Right lung (tissue), 5 donors: ENCODE data around the gene TBC1D25. TPM values are rescaled to one million over a fixed set of nuclear protein-coding genes. Genes with fewer than 3 reads are reported as not detected.
A peak's percentile ranks its signal among the peaks of the same experiment; 100 is the strongest.
"Not testable (repeated sequence)": the region's sequence is repeated elsewhere in the genome, so short reads cannot be mapped to it uniquely, and the experiment has no call there.

Experiments
- DNase-seq, 2 donors: peaks; one replicate each; pipeline ENCODE4 v3.0.0-alpha.2; 2013
- polyA plus RNA-seq, 5 donors: library from polyadenylated mRNA; unstranded; fragments of 120-200 nt; gene quantifications; one replicate each; pipeline versions ENCODE4 v1.2.1 to v1.2.3, GENCODE V29; 2013; ENCODE audit warnings: inconsistent platforms in 1 of 5, low replicate concordance in 1 of 5; ENCODE audit not compliant: insufficient read length in 5 of 5, insufficient read depth in 1 of 5

TBC1D25 gene
- polyA plus RNA-seq, 5 donors = 8.0 to 11.8 (median 9.6) TPM

- no peak for DNase-seq
These were observed 25.2 kb upstream of the TBC1D25 start for GRCh38 chrX:48514126-48514806.

- no peak for DNase-seq
These were observed 24.6 kb upstream of the TBC1D25 start for GRCh38 chrX:48514868-48515460.

GRCh38 chrX:48515842-48516241 lies 23.7 kb upstream of the TBC1D25 start:
- DNase-seq = no peak

GRCh38 chrX:48516285-48516684 lies 23.2 kb upstream of the TBC1D25 start:
- DNase-seq = no peak

- no peak for DNase-seq
These were observed 22.5 kb upstream of the TBC1D25 start for GRCh38 chrX:48516987-48517386.

DNA sequence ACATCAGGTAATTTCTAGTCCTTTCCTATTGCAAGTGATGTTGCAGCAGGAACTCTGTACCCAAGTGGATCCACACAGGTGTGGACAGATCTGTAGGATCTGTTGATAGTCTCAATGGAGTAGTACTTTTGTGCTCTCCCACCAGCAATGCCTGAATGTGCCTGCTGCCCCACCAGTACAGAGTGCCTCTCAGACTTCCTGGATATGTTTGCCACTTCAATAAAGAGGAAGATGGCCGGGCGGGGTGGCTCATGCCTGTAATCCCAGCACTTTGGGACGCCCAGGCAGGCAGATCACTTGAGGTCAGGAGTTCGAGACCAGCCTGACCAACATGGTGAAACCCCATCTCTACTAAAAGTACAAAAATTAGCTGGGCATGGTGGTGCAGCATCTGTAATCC lies 20.0 kb upstream of the TBC1D25 start:
- DNase-seq = not testable (repeated sequence)

- no peak for DNase-seq
These were observed 19.1 kb upstream of the TBC1D25 start for GRCh38 chrX:48520455-48520854.

GRCh38 chrX:48520976-48521352 lies 18.6 kb upstream of the TBC1D25 start:
- DNase-seq = no peak

DNA sequence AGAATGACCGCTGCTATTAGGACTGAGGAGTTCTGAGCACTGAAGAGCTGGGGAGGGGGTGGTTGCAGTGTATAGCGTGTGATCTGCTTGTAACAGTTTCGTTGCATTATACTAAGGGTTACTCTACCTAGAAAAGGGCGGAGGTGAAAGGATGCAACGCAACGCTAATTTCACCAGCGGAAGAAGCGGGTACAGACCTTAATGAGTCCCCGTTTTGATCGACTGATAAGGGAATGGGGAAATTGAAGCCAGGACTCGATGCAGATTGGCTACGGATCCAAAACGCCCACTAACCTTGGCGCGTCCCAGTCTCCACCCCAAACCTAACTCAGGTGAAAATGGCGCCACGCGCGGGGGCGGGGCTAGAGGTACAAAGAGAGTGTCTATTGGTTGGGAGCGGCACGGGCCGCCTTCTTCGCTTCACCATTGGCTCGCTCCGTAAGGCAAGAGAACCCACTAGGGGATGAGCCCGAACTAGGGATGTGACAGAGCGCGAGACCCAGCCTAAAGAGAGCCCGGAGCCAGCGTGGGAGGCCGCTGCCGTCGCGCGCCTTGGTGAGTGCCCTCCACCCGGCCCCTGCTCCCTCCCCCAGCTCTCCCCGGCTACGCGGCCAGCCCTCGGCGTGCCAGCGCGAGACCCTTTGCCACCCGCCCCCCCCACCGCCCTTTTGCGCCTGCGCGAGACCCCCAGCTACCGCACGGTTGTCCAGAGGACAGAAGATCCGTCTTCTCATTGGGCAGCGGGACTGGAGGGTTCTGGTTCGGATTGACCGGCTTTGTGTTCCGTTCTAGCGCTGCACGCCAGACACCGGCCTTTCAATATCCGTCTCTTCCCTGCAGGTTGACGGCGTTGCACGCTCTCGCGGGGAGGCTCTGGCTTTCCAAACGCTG lies 17.9 kb upstream of the TBC1D25 start, which contains the start of gene EBP:
Gene EBP (plus strand): TSS at position 456 of the 891 bp plus-strand sequence. CDS start 1,964 bp downstream, outside the sequence.
- peak; percentile 78 to 80 for DNase-seq

DNA sequence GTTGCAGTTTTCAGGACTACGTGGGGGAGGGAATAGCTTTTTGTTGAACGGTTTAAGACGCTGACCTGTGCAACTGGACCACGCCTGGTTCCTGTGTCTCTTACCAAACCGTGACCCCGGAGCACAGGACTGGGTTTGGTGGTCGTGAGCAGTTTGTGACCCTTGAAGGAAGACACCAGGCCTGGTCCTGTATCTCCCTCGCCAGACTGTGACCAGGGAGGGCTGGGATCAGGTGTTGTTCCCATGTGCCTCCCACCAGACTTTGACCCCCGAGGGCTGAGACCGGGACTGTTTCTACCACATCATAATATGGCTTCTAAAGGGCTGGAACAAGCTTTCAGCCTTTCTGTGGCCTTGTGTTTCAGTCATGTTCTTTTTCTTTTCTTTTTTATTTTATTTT lies 17.2 kb upstream of the TBC1D25 start:
- DNase-seq = no peak

DNA sequence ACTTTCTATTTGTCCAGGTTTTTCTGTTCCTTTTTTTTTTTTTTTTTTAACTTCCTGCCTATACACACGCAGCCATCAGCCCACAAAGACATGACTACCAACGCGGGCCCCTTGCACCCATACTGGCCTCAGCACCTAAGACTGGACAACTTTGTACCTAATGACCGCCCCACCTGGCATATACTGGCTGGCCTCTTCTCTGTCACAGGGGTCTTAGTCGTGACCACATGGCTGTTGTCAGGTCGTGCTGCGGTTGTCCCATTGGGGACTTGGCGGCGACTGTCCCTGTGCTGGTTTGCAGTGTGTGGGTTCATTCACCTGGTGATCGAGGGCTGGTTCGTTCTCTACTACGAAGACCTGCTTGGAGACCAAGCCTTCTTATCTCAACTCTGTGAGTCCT lies 15.8 kb upstream of the TBC1D25 start:
- DNase-seq = no peak

GRCh38 chrX:48525853-48526252 lies 13.7 kb upstream of the TBC1D25 start:
- DNase-seq = not testable (repeated sequence)

DNA sequence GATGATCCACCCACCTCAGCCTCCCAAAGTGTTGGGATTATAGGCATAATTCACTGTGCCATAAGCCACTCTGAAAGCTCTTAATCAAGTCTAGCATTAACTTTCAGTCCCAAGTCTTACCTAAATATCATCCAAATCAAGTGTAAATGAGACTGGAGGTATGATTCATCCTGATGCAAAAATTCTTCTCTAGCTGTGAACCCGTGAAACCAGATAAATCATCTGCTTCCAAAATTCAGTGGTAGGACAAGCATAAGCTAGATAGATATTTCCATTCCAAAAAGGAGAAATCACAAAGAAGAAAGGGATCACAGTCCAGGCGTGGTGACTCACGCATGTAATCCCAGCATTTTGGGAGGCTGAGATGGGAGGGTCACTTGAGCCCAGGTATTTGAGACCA lies 8.8 kb upstream of the TBC1D25 start:
- DNase-seq = no peak

GRCh38 chrX:48531358-48531959 lies 8.1 kb upstream of the TBC1D25 start:
- DNase-seq = no peak

DNA sequence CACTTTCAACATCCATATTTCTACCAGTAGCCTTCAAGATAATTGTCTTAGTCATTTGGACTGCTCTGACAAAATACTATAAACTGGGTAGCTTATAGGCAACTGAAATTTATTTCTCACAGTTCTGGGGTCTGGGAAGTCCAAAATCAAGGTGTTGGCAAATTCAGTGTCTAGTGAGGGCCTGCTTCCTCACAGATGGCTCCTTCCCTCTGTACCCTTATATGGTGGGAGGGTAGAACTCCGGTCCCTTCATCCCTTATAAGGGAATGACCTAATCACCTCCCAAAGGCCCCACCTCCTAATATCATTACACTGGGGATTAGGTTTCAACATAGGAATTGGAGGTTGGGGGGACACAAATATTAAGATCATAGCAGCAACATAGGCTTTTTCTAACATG lies 7.4 kb upstream of the TBC1D25 start:
- no peak for DNase-seq

GRCh38 chrX:48533165-48533564 lies 6.3 kb upstream of the TBC1D25 start:
- DNase-seq = no peak

- no peak for DNase-seq
These were observed 721 bp upstream of the TBC1D25 start for GRCh38 chrX:48538641-48539344.

DNA sequence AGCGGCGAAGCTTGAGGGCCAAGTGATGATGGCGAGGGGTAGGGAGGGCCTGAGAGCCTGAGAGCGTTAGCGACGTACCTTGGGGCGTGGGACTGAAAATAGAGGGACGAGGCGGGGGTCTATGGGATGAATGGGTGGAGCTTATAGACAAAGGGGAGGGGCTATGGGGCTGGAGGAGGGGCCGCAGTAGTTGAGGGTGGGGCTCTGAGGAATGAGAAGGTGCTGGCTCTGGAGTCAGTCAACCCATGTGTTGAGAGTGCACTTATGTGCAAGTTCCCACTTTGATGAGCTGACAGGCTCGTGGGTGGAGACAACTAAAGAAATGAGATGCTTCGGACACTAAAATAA lies 488 bp downstream of the TBC1D25 start:
- DNase-seq = no peak

- no peak for DNase-seq
These were observed 966 bp downstream of the TBC1D25 start for GRCh38 chrX:48540480-48540879.

DNA sequence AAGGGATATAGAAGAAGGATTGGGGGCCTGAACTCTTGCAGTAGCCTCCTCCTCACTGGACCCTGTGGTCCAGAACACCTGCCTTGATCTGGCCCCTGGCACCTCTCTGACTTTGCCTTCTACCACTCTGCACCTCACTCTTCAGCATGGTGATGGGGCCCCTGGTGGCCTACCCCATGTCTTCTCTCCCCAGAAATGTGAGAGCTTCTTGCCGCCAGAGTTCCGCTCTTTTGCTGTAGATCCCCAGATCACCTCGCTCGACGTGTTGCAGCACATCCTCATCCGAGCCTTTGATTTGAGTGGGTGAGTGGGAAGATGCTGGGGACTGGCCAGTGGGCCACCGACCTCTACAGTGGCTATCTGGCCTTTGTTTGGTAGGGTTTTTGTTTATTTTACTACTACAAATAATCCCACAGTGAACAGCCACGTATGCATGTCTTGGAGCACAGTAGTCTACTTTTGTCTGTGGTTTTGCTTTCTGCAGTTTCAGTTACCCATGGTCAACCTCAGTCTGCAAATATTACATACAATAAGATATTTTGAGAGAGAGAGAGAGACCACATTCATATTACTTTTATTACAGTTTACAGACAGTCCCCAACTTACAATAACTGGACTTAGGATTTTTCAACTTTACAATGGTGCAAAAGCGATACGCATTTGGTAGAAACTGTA lies 1.8 kb downstream of the TBC1D25 start:
- no peak for DNase-seq

GRCh38 chrX:48548871-48549270 lies 9.4 kb downstream of the TBC1D25 start:
- no peak for DNase-seq
